Ishikawa (cell line): Measurements from ENCODE around the gene AMMECR1.

Source experiments
- CEBPB ChIP-seq: IDR thresholded peaks from 2 replicates; pipeline ENCODE4 v1.6.1; 2012
- CREB1 ChIP-seq: IDR thresholded peaks from 2 replicates; pipeline ENCODE4 v1.6.1; 2012; ENCODE audit warnings: low read depth
- EGR1 ChIP-seq: IDR thresholded peaks from 2 replicates; pipeline ENCODE4 v1.6.1; 2012
- EP300 ChIP-seq: IDR thresholded peaks from 2 replicates; pipeline ENCODE4 v1.6.1; 2012; ENCODE audit warnings: borderline replicate concordance
- FOXM1 ChIP-seq: IDR thresholded peaks from 2 replicates; pipeline ENCODE4 v1.6.1; 2012; ENCODE audit warnings: low read depth, borderline replicate concordance
- NFIC ChIP-seq: IDR thresholded peaks from 2 replicates; pipeline ENCODE4 v1.6.1; 2012
- RAD21 ChIP-seq: IDR thresholded peaks from 2 replicates; pipeline ENCODE4 v1.6.1; 2012; ENCODE audit warnings: low read depth
- TAF1 ChIP-seq: IDR thresholded peaks from 2 replicates; pipeline ENCODE4 v1.6.1; 2012; ENCODE audit warnings: low read depth, mild to moderate bottlenecking
- TCF12 ChIP-seq: IDR thresholded peaks from 2 replicates; pipeline ENCODE4 v1.6.1; 2012; ENCODE audit warnings: low read depth
- TEAD4 ChIP-seq: IDR thresholded peaks from 2 replicates; pipeline ENCODE4 v1.6.1; 2012
- YY1 ChIP-seq: IDR thresholded peaks from 2 replicates; pipeline ENCODE4 v1.6.1; 2012; ENCODE audit warnings: low read depth
- ZBTB7A ChIP-seq: IDR thresholded peaks from 2 replicates; pipeline ENCODE4 v1.6.1; 2012; ENCODE audit warnings: low read depth
- TF ChIP-seq, protein P1 (sequence below): IDR thresholded peaks from 2 replicates; pipeline ENCODE4 v1.6.1; 2012; ENCODE audit warnings: low read depth, mild to moderate bottlenecking
- TF ChIP-seq, protein P2 (sequence below): IDR thresholded peaks from 2 replicates; pipeline ENCODE4 v1.6.1; 2012
- TF ChIP-seq, protein P3 (sequence below): IDR thresholded peaks from 2 replicates; pipeline ENCODE4 v1.6.1; 2012

AMMECR1 gene

DNA sequence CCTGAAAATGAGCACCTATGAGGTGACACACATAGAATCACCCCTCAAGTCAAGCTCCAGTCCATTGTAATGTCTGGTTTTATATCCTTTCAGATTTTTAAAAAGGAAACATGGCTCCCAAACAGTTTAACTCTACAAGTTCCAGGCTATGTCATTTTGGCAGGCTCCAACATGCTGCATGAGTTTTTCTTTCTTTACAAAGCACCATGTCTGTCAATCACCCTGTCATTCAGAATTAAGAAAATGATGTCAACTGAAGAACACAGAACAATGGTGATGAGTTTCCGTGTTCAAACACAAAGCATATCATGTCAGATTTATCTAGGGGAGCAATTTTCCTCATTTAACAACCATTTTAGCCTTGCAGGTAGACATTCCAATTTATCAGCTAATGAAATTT, 106.5 kb downstream of the AMMECR1 start:
- no peak for TF ChIP-seq RAD21
- no peak for TF ChIP-seq CREB1
- TF ChIP-seq, protein P1, sequence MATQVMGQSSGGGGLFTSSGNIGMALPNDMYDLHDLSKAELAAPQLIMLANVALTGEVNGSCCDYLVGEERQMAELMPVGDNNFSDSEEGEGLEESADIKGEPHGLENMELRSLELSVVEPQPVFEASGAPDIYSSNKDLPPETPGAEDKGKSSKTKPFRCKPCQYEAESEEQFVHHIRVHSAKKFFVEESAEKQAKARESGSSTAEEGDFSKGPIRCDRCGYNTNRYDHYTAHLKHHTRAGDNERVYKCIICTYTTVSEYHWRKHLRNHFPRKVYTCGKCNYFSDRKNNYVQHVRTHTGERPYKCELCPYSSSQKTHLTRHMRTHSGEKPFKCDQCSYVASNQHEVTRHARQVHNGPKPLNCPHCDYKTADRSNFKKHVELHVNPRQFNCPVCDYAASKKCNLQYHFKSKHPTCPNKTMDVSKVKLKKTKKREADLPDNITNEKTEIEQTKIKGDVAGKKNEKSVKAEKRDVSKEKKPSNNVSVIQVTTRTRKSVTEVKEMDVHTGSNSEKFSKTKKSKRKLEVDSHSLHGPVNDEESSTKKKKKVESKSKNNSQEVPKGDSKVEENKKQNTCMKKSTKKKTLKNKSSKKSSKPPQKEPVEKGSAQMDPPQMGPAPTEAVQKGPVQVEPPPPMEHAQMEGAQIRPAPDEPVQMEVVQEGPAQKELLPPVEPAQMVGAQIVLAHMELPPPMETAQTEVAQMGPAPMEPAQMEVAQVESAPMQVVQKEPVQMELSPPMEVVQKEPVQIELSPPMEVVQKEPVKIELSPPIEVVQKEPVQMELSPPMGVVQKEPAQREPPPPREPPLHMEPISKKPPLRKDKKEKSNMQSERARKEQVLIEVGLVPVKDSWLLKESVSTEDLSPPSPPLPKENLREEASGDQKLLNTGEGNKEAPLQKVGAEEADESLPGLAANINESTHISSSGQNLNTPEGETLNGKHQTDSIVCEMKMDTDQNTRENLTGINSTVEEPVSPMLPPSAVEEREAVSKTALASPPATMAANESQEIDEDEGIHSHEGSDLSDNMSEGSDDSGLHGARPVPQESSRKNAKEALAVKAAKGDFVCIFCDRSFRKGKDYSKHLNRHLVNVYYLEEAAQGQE = no peak
- TF ChIP-seq EGR1 = no peak
- TF ChIP-seq FOXM1 = no peak

DNA sequence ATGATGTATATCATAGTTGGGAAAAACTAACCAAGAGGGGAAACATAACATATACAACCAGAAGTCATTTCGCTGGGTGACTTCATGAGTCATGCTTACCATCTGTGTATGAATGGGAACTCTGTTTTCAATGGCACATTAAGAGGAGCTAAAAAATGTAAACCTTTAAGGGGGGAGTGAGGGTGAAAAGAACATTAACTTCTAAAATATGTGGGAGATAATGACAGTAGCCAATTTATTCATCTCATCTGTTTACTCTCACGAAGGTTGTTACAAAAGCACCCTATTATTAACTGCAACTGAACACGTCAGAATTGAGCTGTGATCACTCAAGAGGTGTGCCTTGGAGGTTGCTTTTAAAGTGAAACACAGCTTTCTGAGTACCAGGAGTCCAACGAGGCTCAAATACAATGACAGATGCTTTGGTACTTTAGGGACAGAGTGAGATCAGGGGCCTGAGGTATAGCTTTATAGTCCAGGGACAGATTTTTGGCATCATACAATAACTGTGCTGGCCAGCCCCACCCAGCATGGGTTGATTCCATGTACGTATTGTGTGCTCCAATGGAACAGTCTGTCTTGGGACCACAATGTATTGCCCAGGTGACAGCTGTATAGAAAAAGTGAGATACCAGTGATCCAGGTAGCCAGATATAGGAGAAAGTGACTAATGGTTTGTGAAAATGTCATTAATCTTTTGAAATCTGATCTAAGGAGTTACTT, 107.3 kb downstream of the AMMECR1 start:
- TF ChIP-seq FOXM1 (no peak), RAD21 (no peak), YY1 (no peak), TAF1 (no peak), NFIC (no peak), TCF12 (no peak), TEAD4 (no peak), EGR1 (no peak), ZBTB7A (no peak), EP300 (no peak), CEBPB (no peak), CREB1 (no peak)
- TF ChIP-seq, protein P2, sequence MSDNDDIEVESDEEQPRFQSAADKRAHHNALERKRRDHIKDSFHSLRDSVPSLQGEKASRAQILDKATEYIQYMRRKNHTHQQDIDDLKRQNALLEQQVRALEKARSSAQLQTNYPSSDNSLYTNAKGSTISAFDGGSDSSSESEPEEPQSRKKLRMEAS = no peak
- TF ChIP-seq, protein P1 = no peak
- TF ChIP-seq, protein P3, sequence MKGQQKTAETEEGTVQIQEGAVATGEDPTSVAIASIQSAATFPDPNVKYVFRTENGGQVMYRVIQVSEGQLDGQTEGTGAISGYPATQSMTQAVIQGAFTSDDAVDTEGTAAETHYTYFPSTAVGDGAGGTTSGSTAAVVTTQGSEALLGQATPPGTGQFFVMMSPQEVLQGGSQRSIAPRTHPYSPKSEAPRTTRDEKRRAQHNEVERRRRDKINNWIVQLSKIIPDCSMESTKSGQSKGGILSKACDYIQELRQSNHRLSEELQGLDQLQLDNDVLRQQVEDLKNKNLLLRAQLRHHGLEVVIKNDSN = no peak

DNA sequence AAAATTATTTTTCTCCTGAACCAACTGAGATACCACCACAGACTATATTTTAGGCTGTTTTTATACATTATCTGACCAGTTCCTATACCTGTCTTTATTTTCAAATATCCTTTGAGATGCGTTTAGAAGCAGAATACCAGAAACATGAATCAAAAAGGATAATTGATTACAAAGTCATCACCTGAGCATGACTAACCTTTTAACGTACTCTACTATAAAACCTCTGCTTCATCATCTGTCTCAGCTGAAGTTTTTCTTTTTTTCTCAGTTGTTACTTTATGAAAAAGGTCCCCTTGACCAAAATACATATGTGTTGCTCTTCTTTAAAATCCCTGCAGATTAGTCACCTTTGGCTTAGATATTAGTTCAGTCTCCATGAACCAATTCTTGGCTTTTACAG, 109.8 kb downstream of the AMMECR1 start:
- no peak for TF ChIP-seq NFIC
- TF ChIP-seq, protein P3 = no peak
- no peak for TF ChIP-seq FOXM1
- no peak for TF ChIP-seq TAF1
- TF ChIP-seq CEBPB = no peak
- TF ChIP-seq, protein P2 = no peak
- no peak for TF ChIP-seq ZBTB7A
- TF ChIP-seq CREB1 = no peak
- no peak for TF ChIP-seq TCF12
- no peak for TF ChIP-seq RAD21
- TF ChIP-seq EP300 = no peak
- TF ChIP-seq, protein P1 = no peak
- no peak for TF ChIP-seq YY1
- no peak for TF ChIP-seq TEAD4
- TF ChIP-seq EGR1 = no peak

DNA sequence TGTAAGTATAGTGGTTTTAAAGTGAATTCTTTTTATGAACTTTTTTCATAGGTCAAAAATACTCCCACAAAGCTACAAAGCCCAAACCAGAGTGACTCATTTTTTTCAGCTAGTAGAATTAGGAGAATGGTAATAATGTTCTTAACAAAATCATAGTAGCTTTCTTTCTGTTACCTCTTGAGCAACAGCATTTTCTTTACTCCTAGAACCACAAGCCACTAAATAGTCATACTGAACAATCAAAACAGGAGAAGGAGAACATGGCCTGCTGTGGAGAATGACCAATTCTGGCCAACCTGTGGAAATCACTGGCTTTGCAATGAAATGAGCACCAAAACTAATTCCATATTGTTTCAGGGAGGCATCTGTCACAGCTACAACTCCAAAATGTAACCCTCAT, 112.9 kb downstream of the AMMECR1 start:
- TF ChIP-seq YY1 = no peak
- no peak for TF ChIP-seq TCF12
- TF ChIP-seq FOXM1 = no peak
- TF ChIP-seq CEBPB = no peak
- TF ChIP-seq ZBTB7A = no peak
- TF ChIP-seq, protein P1 = no peak
- no peak for TF ChIP-seq CREB1
- TF ChIP-seq, protein P2 = no peak
- TF ChIP-seq RAD21 = no peak
- no peak for TF ChIP-seq NFIC
- no peak for TF ChIP-seq TAF1
